CD14-positive monocyte (primary cell): ENCODE measurements around the gene PELO. TPM values are rescaled to one million over a fixed set of nuclear protein-coding genes. Genes with fewer than 3 reads are reported as not detected.
A peak's percentile ranks its signal among the peaks of the same experiment; 100 is the strongest.

Experiments used
- DNase-seq, 3 donors: peaks; one replicate each; pipeline ENCODE4 v3.0.0-alpha.2; 2011 to 2022
- H2AFZ ChIP-seq: 2 replicates; pipeline ENCODE4 v1.6.0; 2012; ENCODE audit warnings: mild to moderate bottlenecking, low read depth, low read length, inconsistent platforms; ENCODE audit not compliant: insufficient read depth, poor library complexity, severe bottlenecking
- H3K27ac ChIP-seq, 2 donors: 1 replicate in 1 of 2; 2 replicates in 1 of 2; pipeline ENCODE4 v1.5.1; 2012 to 2013; ENCODE audit warnings: low read length in 2 of 2, control low read depth in 1 of 2, inconsistent platforms in 1 of 2, low read depth in 1 of 2, mild to moderate bottlenecking in 1 of 2
- H3K27me3 ChIP-seq, 2 donors: one replicate each; pipeline versions ENCODE4 v1.6.0 to v1.6.1; 2011 to 2013; ENCODE audit warnings: low read length in 2 of 2; ENCODE audit not compliant: control insufficient read depth in 2 of 2, insufficient read depth in 2 of 2
- H3K36me3 ChIP-seq, 2 donors: replicated peaks in 1 of 2; 1 replicate in 1 of 2; 2 replicates in 1 of 2; pipeline versions ENCODE4 v1.5.1 to v1.6.1; 2012 to 2013; ENCODE audit warnings: low read length in 2 of 2, control low read depth in 1 of 2, inconsistent platforms in 1 of 2, mild to moderate bottlenecking in 1 of 2; ENCODE audit not compliant: insufficient read depth in 2 of 2, control insufficient read depth in 1 of 2
- H3K4me1 ChIP-seq, 2 donors: 1 replicate in 1 of 2; 2 replicates in 1 of 2; pipeline versions ENCODE4 v1.5.1 to v1.6.1; 2012 to 2013; ENCODE audit warnings: low read length in 2 of 2, control low read depth in 1 of 2, inconsistent platforms in 1 of 2, mild to moderate bottlenecking in 1 of 2, moderate library complexity in 1 of 2; ENCODE audit not compliant: insufficient read depth in 2 of 2, control insufficient read depth in 1 of 2
- H3K4me2 ChIP-seq: replicated peaks from 2 replicates; pipeline ENCODE3; 2012; ENCODE audit warnings: low read length, moderate library complexity, mild to moderate bottlenecking; ENCODE audit not compliant: poor library complexity, severe bottlenecking; ENCODE audit errors: extremely low read depth
- H3K4me3 ChIP-seq, 3 experiments: fragments of 200-600 bp in 1 of 3; sonication (generic) in 1 of 3; replicated peaks in 1 of 3; 1 replicate in 2 of 3; 2 replicates in 1 of 3; pipeline ENCODE4 v1.5.1; 2011 to 2013; ENCODE audit warnings: low read length in 3 of 3, mild to moderate bottlenecking in 3 of 3, control low read depth in 2 of 3, low read depth in 2 of 3, inconsistent platforms in 1 of 3, moderate library complexity in 1 of 3
- H3K79me2 ChIP-seq: 2 replicates; pipeline ENCODE4 v1.6.0; 2012; ENCODE audit warnings: mild to moderate bottlenecking, control low read depth, inconsistent platforms, low read length, moderate library complexity; ENCODE audit not compliant: insufficient read depth
- H3K9ac ChIP-seq: 2 replicates; pipeline ENCODE4 v1.6.0; 2017; ENCODE audit warnings: low read length, mild to moderate bottlenecking; ENCODE audit not compliant: insufficient read depth, poor library complexity, severe bottlenecking
- H3K9me3 ChIP-seq, 2 donors: replicated peaks in 1 of 2; 1 replicate in 1 of 2; 2 replicates in 1 of 2; pipeline versions ENCODE4 v1.5.1 to v1.6.1; 2012 to 2013; ENCODE audit warnings: low read length in 2 of 2, control low read depth in 1 of 2; ENCODE audit not compliant: control insufficient read depth in 1 of 2, insufficient read depth in 1 of 2
- H4K20me1 ChIP-seq: 2 replicates; pipeline ENCODE4 v1.6.0; 2012; ENCODE audit warnings: mild to moderate bottlenecking, low read length, control low read depth, moderate library complexity; ENCODE audit not compliant: insufficient read depth
- H3K27ac Mint-ChIP-seq, 7 donors: one replicate each; pipeline ENCODE4 v1.8.0; 2020; ENCODE audit warnings: mild to moderate bottlenecking in 7 of 7, mixed read lengths in 7 of 7, moderate library complexity in 6 of 7, inconsistent platforms in 2 of 7
- H3K27me3 Mint-ChIP-seq, 3 donors: one replicate each; pipeline ENCODE4 v1.8.0; 2021 to 2022; ENCODE audit warnings: low read depth in 3 of 3, mild to moderate bottlenecking in 3 of 3, mixed read lengths in 3 of 3, moderate library complexity in 3 of 3, inconsistent platforms in 1 of 3
- H3K36me3 Mint-ChIP-seq, 2 donors: one replicate each; pipeline ENCODE4 v1.8.0; 2020; ENCODE audit warnings: mixed read lengths in 2 of 2, inconsistent platforms in 1 of 2, mild to moderate bottlenecking in 1 of 2
- H3K4me1 Mint-ChIP-seq: one replicate; pipeline ENCODE4 v1.8.0; 2020; ENCODE audit warnings: mild to moderate bottlenecking, mixed read lengths
- H3K4me3 Mint-ChIP-seq, 2 donors: one replicate each; pipeline ENCODE4 v1.8.0; 2020; ENCODE audit warnings: mild to moderate bottlenecking in 2 of 2, mixed read lengths in 2 of 2, moderate library complexity in 1 of 2
- H3K9me3 Mint-ChIP-seq, 7 donors: one replicate each; pipeline ENCODE4 v1.8.0; 2020 to 2022; ENCODE audit warnings: mixed read lengths in 7 of 7, mild to moderate bottlenecking in 6 of 7, moderate library complexity in 6 of 7, inconsistent platforms in 2 of 7
- WGBS: methylation state at CpG from one replicate; pipeline ENCODE4 v1.1.5; 2013; ENCODE audit warnings: missing lambda C conversion rate; ENCODE audit not compliant: insufficient coverage; 5-methylcytosine and 5-hydroxymethylcytosine counted together
- intact Hi-C, 2 donors: fragments of 100-400 bp; cut with micrococcal nuclease; formaldehyde crosslinking; loops; one replicate each; pipeline versions ENCODE4 v1.15.0 to v1.15.1; 2023
- polyA plus RNA-seq, 3 donors: library from polyadenylated mRNA; depleted of rRNA in 1 of 3; unstranded in 2 of 3; stranded (reverse) in 1 of 3; fragments of 300-500 nt in 2 of 3; fragments of >200 nt in 1 of 3; fragmentation: Illumina TruSeq in 2 of 3; gene quantifications; 1 replicate in 2 of 3; 2 replicates in 1 of 3; pipeline ENCODE4 v1.2.3, GENCODE V29; 2012 to 2021
- TF ChIP-seq, protein P1 (sequence below): fragments of 200-600 bp; IDR thresholded peaks from one replicate; pipeline ENCODE4 v1.8.0; 2022; ENCODE audit warnings: antibody characterized with exemption, mild to moderate bottlenecking

The PELO gene
- polyA plus RNA-seq, 3 donors: 1.8 to 4.4 (median 2.1) TPM

- Histone ChIP-seq H3K27ac (no peak overlapping the region), H2AFZ (no peak overlapping the region), H3K9me3 (no peaks in the 10 kb centered on the region), H3K79me2 (no peaks in the 10 kb centered on the region), H3K4me1 (peaks cover 26 to 30% of the 10 kb centered on the region in 2 donors), H4K20me1 (no peaks in the 10 kb centered on the region), H3K4me2 (no peak overlapping the region), H3K4me3 (no peak overlapping the region), H3K36me3 (no peaks in the 10 kb centered on the region), H3K9ac (no peak overlapping the region), H3K27me3 (no peaks in the 10 kb centered on the region)
- peaks cover 25% of the 10 kb centered on the region for H3K4me1 Mint-ChIP-seq
- WGBS: no CpG with 5 or more reads among the region's 4 CpGs
- TF ChIP-seq, protein P1, sequence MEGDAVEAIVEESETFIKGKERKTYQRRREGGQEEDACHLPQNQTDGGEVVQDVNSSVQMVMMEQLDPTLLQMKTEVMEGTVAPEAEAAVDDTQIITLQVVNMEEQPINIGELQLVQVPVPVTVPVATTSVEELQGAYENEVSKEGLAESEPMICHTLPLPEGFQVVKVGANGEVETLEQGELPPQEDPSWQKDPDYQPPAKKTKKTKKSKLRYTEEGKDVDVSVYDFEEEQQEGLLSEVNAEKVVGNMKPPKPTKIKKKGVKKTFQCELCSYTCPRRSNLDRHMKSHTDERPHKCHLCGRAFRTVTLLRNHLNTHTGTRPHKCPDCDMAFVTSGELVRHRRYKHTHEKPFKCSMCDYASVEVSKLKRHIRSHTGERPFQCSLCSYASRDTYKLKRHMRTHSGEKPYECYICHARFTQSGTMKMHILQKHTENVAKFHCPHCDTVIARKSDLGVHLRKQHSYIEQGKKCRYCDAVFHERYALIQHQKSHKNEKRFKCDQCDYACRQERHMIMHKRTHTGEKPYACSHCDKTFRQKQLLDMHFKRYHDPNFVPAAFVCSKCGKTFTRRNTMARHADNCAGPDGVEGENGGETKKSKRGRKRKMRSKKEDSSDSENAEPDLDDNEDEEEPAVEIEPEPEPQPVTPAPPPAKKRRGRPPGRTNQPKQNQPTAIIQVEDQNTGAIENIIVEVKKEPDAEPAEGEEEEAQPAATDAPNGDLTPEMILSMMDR: no peak
- DNase-seq: no peak
- no peak overlapping the region for H3K4me3 Mint-ChIP-seq
- intact Hi-C loops: no loop called here
- H3K27me3 Mint-ChIP-seq: no peaks in the 10 kb centered on the region
- peaks cover 0 to 1% (median 0%) of the 10 kb centered on the region in 7 donors for H3K9me3 Mint-ChIP-seq
- peaks cover 0 to 1% of the 10 kb centered on the region in 2 donors for H3K36me3 Mint-ChIP-seq
- peak overlapping the region in 1 of 7 donors; percentile 31 for H3K27ac Mint-ChIP-seq
These were observed 26.8 kb downstream of the PELO start for GRCh38 chr5:52814352-52815148.

- no peaks in the 10 kb centered on the region for H4K20me1 ChIP-seq
- WGBS: no CpG with 5 or more reads among the region's 1 CpG
- H3K9ac ChIP-seq: no peak overlapping the region
- Mint-ChIP-seq H3K4me1 (peaks cover 2% of the 10 kb centered on the region), H3K9me3 (no peaks in the 10 kb centered on the region), H3K4me3 (no peak overlapping the region), H3K27me3 (no peaks in the 10 kb centered on the region), H3K27ac (no peak overlapping the region), H3K36me3 (no peaks in the 10 kb centered on the region)
- no peak overlapping the region for H3K27ac ChIP-seq
- intact Hi-C loops: no loop called here
- no peak overlapping the region for H3K4me2 ChIP-seq
- no peaks in the 10 kb centered on the region for H3K4me1 ChIP-seq
- DNase-seq: no peak
- H3K4me3 ChIP-seq: no peak overlapping the region
- H3K27me3 ChIP-seq: no peaks in the 10 kb centered on the region
- H3K36me3 ChIP-seq: no peaks in the 10 kb centered on the region
- H3K79me2 ChIP-seq: no peaks in the 10 kb centered on the region
- H2AFZ ChIP-seq: no peak overlapping the region
- H3K9me3 ChIP-seq: no peaks in the 10 kb centered on the region
- TF ChIP-seq, protein P1: no peak
These were observed 30.1 kb downstream of the PELO start for GRCh38 chr5:52817818-52818217.
